Neural progenitor cell (in vitro differentiated cells): ENCODE results near the gene PPP1R9A. TPM values are rescaled to one million over a fixed set of nuclear protein-coding genes. Genes with fewer than 3 reads are reported as not detected.

Experiments used
- DNase-seq: peaks from one replicate; pipeline ENCODE4 v3.0.0-alpha.2; 2016; ENCODE audit warnings: low spot score
- H2AFZ ChIP-seq: fragments of 200-600 bp; sonication (generic); replicated peaks from 2 replicates; pipeline ENCODE4 v1.6.1; 2016; ENCODE audit warnings: antibody characterized with exemption
- H3F3A ChIP-seq: fragments of 200-600 bp; sonication (generic); 2 replicates; pipeline ENCODE4 v1.6.1; 2016; ENCODE audit warnings: antibody characterized with exemption, low read depth
- H3K27ac ChIP-seq: fragments of 200-600 bp; sonication (generic); 2 replicates; pipeline ENCODE4 v1.5.1; 2016; ENCODE audit warnings: mild to moderate bottlenecking
- H3K27me3 ChIP-seq: fragments of 200-600 bp; sonication (generic); 2 replicates; pipeline ENCODE4 v1.6.1; 2016; ENCODE audit warnings: mild to moderate bottlenecking, moderate library complexity
- H3K36me3 ChIP-seq: fragments of 200-600 bp; sonication (generic); 2 replicates; pipeline ENCODE4 v1.5.1; 2016
- H3K4me1 ChIP-seq: fragments of 200-600 bp; sonication (generic); 2 replicates; pipeline ENCODE4 v1.6.1; 2016; ENCODE audit warnings: mixed run types
- H3K4me2 ChIP-seq: fragments of 200-600 bp; sonication (generic); 2 replicates; pipeline ENCODE4 v1.6.1; 2016
- H3K4me3 ChIP-seq: fragments of 200-600 bp; sonication (generic); 2 replicates; pipeline ENCODE4 v1.5.1; 2016
- H3K79me2 ChIP-seq: fragments of 200-600 bp; sonication (generic); 2 replicates; pipeline ENCODE4 v1.6.1; 2016; ENCODE audit warnings: low read depth
- H3K9ac ChIP-seq: fragments of 200-600 bp; sonication (generic); 2 replicates; pipeline ENCODE4 v1.6.1; 2016
- H3K9me3 ChIP-seq: fragments of 200-600 bp; sonication (generic); 2 replicates; pipeline ENCODE4 v1.5.1; 2016; ENCODE audit warnings: low read depth
- H4K20me1 ChIP-seq: fragments of 200-600 bp; sonication (generic); 2 replicates; pipeline ENCODE4 v1.6.1; 2016; ENCODE audit warnings: low read depth
- H3K27ac Mint-ChIP-seq: 3 replicates; pipeline ENCODE4 v1.8.0; 2021; ENCODE audit warnings: mixed read lengths
- H3K27me3 Mint-ChIP-seq: 2 replicates; pipeline ENCODE4 v1.8.0; 2022; ENCODE audit warnings: low read depth, mild to moderate bottlenecking, inconsistent platforms, moderate library complexity, mixed read lengths; ENCODE audit not compliant: insufficient read depth
- H3K36me3 Mint-ChIP-seq: 3 replicates; pipeline ENCODE4 v1.8.0; 2021; ENCODE audit warnings: mixed read lengths
- H3K4me1 Mint-ChIP-seq: 3 replicates; pipeline ENCODE4 v1.8.0; 2021; ENCODE audit warnings: mixed read lengths
- H3K4me3 Mint-ChIP-seq: 3 replicates; pipeline ENCODE4 v1.8.0; 2021; ENCODE audit warnings: mild to moderate bottlenecking, moderate library complexity, mixed read lengths
- H3K9me3 Mint-ChIP-seq: 3 replicates; pipeline ENCODE4 v1.8.0; 2020; ENCODE audit warnings: mixed read lengths
- EZH2 ChIP-seq: fragments of 200-600 bp; sonication (generic); IDR thresholded peaks from 2 replicates; pipeline ENCODE4 v1.6.1; 2017; ENCODE audit warnings: antibody characterized with exemption, mild to moderate bottlenecking, moderate library complexity
- EZH2phosphoT487 ChIP-seq: fragments of 200-600 bp; sonication (generic); IDR thresholded peaks from 2 replicates; pipeline ENCODE4 v1.6.1; 2017; ENCODE audit warnings: antibody characterized with exemption
- total RNA-seq: library from RNA; depleted of rRNA; stranded (reverse); fragments of >200 nt; gene quantifications from 2 replicates; pipeline ENCODE4 v1.2.3, GENCODE V29; 2015; ENCODE audit warnings: low replicate concordance
- TF ChIP-seq, protein P1 (sequence below): fragments of 200-600 bp; sonication (generic); IDR thresholded peaks from 2 replicates; pipeline ENCODE4 v1.5.1; 2017; ENCODE audit warnings: antibody characterized with exemption, mild to moderate bottlenecking

Gene PPP1R9A
- total RNA-seq, 1 donor from 2014 or later = 40.7 TPM

DNA sequence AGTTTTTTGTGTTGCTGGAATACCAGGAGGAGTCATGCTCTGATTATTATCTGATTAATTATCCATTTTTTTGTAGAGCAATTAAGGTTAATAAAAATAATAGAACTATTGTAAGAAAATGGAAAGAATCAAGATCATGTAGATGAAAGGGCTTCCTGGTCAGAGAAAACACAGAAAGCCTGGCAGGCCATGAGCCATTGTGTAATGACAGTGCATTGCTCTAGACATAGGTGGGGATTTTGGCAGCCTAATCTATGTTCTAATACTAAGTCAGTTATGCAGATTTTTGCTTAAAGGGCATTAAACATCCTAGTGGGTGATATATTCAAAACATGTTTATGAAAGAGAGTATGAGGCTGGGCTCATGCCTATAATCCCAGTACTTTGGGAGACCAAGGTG, 198.2 kb downstream of the PPP1R9A start:
- peaks cover 2% of the 10 kb centered on the region for H3K4me1 Mint-ChIP-seq
- Histone ChIP-seq H3K4me3 (no peak overlapping the region), H3K9ac (no peak overlapping the region), H3K79me2 (peaks cover 24% of the 10 kb centered on the region), H3K27ac (no peak overlapping the region), H3K9me3 (no peaks in the 10 kb centered on the region), H3K36me3 (no peaks in the 10 kb centered on the region), H2AFZ (no peak overlapping the region), H3K4me2 (no peak overlapping the region), H4K20me1 (no peaks in the 10 kb centered on the region), H3K4me1 (peaks cover 14% of the 10 kb centered on the region), H3K27me3 (no peaks in the 10 kb centered on the region), H3F3A (no peaks in the 10 kb centered on the region)
- TF ChIP-seq EZH2phosphoT487 = no peak
- TF ChIP-seq, protein P1, sequence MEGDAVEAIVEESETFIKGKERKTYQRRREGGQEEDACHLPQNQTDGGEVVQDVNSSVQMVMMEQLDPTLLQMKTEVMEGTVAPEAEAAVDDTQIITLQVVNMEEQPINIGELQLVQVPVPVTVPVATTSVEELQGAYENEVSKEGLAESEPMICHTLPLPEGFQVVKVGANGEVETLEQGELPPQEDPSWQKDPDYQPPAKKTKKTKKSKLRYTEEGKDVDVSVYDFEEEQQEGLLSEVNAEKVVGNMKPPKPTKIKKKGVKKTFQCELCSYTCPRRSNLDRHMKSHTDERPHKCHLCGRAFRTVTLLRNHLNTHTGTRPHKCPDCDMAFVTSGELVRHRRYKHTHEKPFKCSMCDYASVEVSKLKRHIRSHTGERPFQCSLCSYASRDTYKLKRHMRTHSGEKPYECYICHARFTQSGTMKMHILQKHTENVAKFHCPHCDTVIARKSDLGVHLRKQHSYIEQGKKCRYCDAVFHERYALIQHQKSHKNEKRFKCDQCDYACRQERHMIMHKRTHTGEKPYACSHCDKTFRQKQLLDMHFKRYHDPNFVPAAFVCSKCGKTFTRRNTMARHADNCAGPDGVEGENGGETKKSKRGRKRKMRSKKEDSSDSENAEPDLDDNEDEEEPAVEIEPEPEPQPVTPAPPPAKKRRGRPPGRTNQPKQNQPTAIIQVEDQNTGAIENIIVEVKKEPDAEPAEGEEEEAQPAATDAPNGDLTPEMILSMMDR = no peak
- TF ChIP-seq EZH2 = no peak
- DNase-seq = no peak
- H3K9me3 Mint-ChIP-seq = peaks cover 4% of the 10 kb centered on the region
- no peak overlapping the region for H3K4me3 Mint-ChIP-seq
- H3K27me3 Mint-ChIP-seq = no peaks in the 10 kb centered on the region
- H3K36me3 Mint-ChIP-seq = peaks cover 4% of the 10 kb centered on the region
- no peak overlapping the region for H3K27ac Mint-ChIP-seq

DNA sequence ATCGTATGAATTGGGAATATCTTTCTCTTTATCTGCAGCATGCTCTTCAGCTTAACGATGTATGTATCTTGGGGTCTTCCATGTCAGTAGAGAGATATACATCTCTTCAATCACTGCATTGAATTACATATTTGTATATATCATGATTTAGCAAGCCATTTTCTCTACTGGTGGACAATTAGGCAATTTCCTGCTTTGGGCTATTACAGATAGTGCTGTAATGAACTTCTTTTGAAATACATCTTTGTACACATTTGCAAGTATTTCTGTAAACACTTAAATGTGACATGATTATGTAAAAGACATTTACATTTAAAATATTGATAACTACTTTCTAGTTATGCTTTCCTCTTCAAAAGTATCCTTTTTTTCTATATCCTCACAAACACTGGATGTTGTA, 199.0 kb downstream of the PPP1R9A start:
- H3K4me3 ChIP-seq = no peak overlapping the region
- H2AFZ ChIP-seq = no peak overlapping the region
- no peak overlapping the region for H3K27ac Mint-ChIP-seq
- H3K9me3 ChIP-seq = no peaks in the 10 kb centered on the region
- no peaks in the 10 kb centered on the region for H3K27me3 ChIP-seq
- DNase-seq = no peak
- no peaks in the 10 kb centered on the region for H3F3A ChIP-seq
- H3K27me3 Mint-ChIP-seq = no peaks in the 10 kb centered on the region
- H4K20me1 ChIP-seq = no peaks in the 10 kb centered on the region
- H3K36me3 Mint-ChIP-seq = peaks cover under 1% of the 10 kb centered on the region
- no peak for TF ChIP-seq EZH2
- TF ChIP-seq, protein P1 = no peak
- no peak for TF ChIP-seq EZH2phosphoT487
- no peaks in the 10 kb centered on the region for H3K9me3 Mint-ChIP-seq
- no peak overlapping the region for H3K27ac ChIP-seq
- no peak overlapping the region for H3K9ac ChIP-seq
- H3K4me3 Mint-ChIP-seq = no peak overlapping the region
- peaks cover 2% of the 10 kb centered on the region for H3K4me1 Mint-ChIP-seq
- H3K36me3 ChIP-seq = no peaks in the 10 kb centered on the region
- H3K79me2 ChIP-seq = peaks cover 24% of the 10 kb centered on the region
- H3K4me1 ChIP-seq = peaks cover 14% of the 10 kb centered on the region
- no peak overlapping the region for H3K4me2 ChIP-seq

DNA sequence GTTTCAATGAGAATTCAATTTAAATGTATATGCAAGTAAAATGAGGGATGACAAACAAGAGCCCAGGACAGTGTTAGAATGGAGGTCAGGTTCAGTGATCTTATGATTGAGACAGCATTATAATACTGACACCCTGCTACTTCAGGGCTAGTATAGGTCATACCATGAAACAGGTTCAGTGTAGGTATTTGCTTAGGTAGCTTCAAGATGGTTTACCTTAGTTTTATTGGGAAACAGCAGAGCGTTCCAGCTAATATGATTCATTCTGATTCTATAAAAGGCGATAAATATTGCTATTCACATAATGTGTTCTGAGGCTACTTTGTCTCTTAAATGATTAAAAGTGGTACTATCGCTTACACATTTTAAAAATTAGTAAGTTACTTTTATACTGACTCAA, 203.3 kb downstream of the PPP1R9A start:
- no peak for TF ChIP-seq EZH2
- TF ChIP-seq, protein P1 = no peak
- TF ChIP-seq EZH2phosphoT487 = no peak
- H3K4me1 Mint-ChIP-seq = no peaks in the 10 kb centered on the region

More for the DNA sequence above, 203.3 kb downstream of the PPP1R9A start:
- no peak overlapping the region for H3K4me3 ChIP-seq
- no peaks in the 10 kb centered on the region for H3K27me3 ChIP-seq
- H3K36me3 Mint-ChIP-seq = peaks cover 8% of the 10 kb centered on the region
- no peak overlapping the region for H3K4me2 ChIP-seq
- no peak overlapping the region for H3K9ac ChIP-seq
- no peak for DNase-seq
- no peak overlapping the region for H3K27ac Mint-ChIP-seq
- H3K9me3 ChIP-seq = no peaks in the 10 kb centered on the region
- H3K79me2 ChIP-seq = peaks cover 14% of the 10 kb centered on the region
- no peaks in the 10 kb centered on the region for H3K9me3 Mint-ChIP-seq
- H2AFZ ChIP-seq = no peak overlapping the region
- no peaks in the 10 kb centered on the region for H3K27me3 Mint-ChIP-seq
- H3K36me3 ChIP-seq = no peaks in the 10 kb centered on the region
- H3K4me1 ChIP-seq = no peaks in the 10 kb centered on the region
- H3K4me3 Mint-ChIP-seq = no peak overlapping the region
- H4K20me1 ChIP-seq = no peaks in the 10 kb centered on the region
- H3F3A ChIP-seq = no peaks in the 10 kb centered on the region
- H3K27ac ChIP-seq = no peak overlapping the region
